HEK293T (cell line): Measurements from ENCODE around the gene CCNY.

Source experiments
- CTBP1 ChIP-seq: fragments of 450-650 bp; IDR thresholded peaks from 2 replicates; pipeline ENCODE4 v1.6.1; 2016; ENCODE audit warnings: borderline replicate concordance
- ELF4 ChIP-seq: fragments of 450-650 bp; IDR thresholded peaks from 2 replicates; pipeline ENCODE4 v1.6.1; 2017; ENCODE audit warnings: antibody characterized with exemption
- FOXK2 ChIP-seq: fragments of 450-650 bp; IDR thresholded peaks from 2 replicates; pipeline ENCODE4 v1.6.1; 2016; ENCODE audit warnings: mild to moderate bottlenecking
- FOXM1 ChIP-seq: fragments of 450-650 bp; IDR thresholded peaks from 2 replicates; pipeline ENCODE4 v1.6.1; 2017; ENCODE audit warnings: mild to moderate bottlenecking, borderline replicate concordance
- NFRKB ChIP-seq: fragments of 450-650 bp; IDR thresholded peaks from 2 replicates; pipeline ENCODE4 v1.6.1; 2016; ENCODE audit warnings: mild to moderate bottlenecking, moderate library complexity
- TARDBP ChIP-seq: fragments of 450-650 bp; IDR thresholded peaks from 2 replicates; pipeline ENCODE4 v1.6.1; 2016
- ZNF384 ChIP-seq: fragments of 450-650 bp; IDR thresholded peaks from 2 replicates; pipeline ENCODE4 v1.6.1; 2016
- TF ChIP-seq, protein P1 (sequence below): fragments of 450-650 bp; IDR thresholded peaks from 2 replicates; pipeline ENCODE4 v1.6.1; 2016

DNA sequence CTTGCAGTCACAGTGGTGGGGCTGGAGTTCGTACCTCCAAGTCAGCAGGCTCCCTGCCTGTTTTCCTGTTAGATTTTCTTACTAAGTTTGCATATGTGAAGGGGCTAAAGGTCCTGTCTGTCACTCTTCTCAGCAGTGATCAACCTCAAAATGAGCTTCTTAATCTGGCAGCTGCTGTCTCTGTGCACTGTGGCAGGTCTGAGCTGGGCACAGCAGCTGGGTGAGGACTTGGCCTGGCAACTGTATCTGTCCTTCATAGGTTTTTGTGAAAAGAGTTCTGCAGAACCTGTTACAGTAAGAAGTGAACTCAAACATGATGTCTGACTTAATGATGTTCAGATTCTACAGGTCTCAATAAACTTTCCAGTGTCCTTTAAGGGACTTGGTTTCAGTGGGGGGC is 237.5 kb downstream of the CCNY start:
- no peak for TF ChIP-seq TARDBP
- no peak for TF ChIP-seq FOXK2
- TF ChIP-seq, protein P1, sequence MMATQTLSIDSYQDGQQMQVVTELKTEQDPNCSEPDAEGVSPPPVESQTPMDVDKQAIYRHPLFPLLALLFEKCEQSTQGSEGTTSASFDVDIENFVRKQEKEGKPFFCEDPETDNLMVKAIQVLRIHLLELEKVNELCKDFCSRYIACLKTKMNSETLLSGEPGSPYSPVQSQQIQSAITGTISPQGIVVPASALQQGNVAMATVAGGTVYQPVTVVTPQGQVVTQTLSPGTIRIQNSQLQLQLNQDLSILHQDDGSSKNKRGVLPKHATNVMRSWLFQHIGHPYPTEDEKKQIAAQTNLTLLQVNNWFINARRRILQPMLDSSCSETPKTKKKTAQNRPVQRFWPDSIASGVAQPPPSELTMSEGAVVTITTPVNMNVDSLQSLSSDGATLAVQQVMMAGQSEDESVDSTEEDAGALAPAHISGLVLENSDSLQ = no peak
- TF ChIP-seq NFRKB = no peak
- no peak for TF ChIP-seq FOXM1
- TF ChIP-seq ZNF384 = no peak
- no peak for TF ChIP-seq CTBP1
- TF ChIP-seq ELF4 = no peak
